HEK293 (cell line): ENCODE results near the gene TRIM27.

Experiments
- GLI2 ChIP-seq: fragments of 450-650 bp; formaldehyde crosslinking; IDR thresholded peaks from 2 replicates; pipeline ENCODE4; 2017; ENCODE audit warnings: missing biosample characterization, missing genetic modification characterization, low read depth, borderline replicate concordance
- HOXA7 ChIP-seq: sonication (generic); formaldehyde crosslinking; IDR thresholded peaks from 2 replicates; pipeline ENCODE4 v1.8.1; 2022; ENCODE audit warnings: missing genetic modification reagents, borderline replicate concordance
- MYNN ChIP-seq: fragments of 450-650 bp; formaldehyde crosslinking; IDR thresholded peaks from 2 replicates; pipeline ENCODE4 v1.5.1; 2016; ENCODE audit warnings: missing biosample characterization, missing genetic modification characterization, borderline replicate concordance
- WT1 ChIP-seq: fragments of 450-650 bp; formaldehyde crosslinking; IDR thresholded peaks from 2 replicates; pipeline ENCODE4 v1.5.1; 2016; ENCODE audit warnings: missing biosample characterization, missing genetic modification characterization
- ZNF16 ChIP-seq: fragments of 450-650 bp; formaldehyde crosslinking; IDR thresholded peaks from 2 replicates; pipeline ENCODE4 v1.5.1; 2016; ENCODE audit warnings: low read depth, missing biosample characterization, missing genetic modification characterization
- ZNF202 ChIP-seq: fragments of 450-650 bp; formaldehyde crosslinking; IDR thresholded peaks from 2 replicates; pipeline ENCODE4 v1.5.1; 2016; ENCODE audit warnings: missing biosample characterization, missing genetic modification characterization, borderline replicate concordance
- ZNF266 ChIP-seq: fragments of 450-650 bp; formaldehyde crosslinking; IDR thresholded peaks from 2 replicates; pipeline ENCODE4 v1.5.1; 2016; ENCODE audit warnings: missing biosample characterization, missing genetic modification characterization, low read depth
- ZNF302 ChIP-seq: fragments of 450-650 bp; formaldehyde crosslinking; IDR thresholded peaks from 2 replicates; pipeline ENCODE4 v1.5.1; 2016; ENCODE audit warnings: missing biosample characterization, missing genetic modification characterization, low read depth
- ZNF354C ChIP-seq: fragments of 450-650 bp; formaldehyde crosslinking; IDR thresholded peaks from 2 replicates; pipeline ENCODE4 v1.5.1; 2016; ENCODE audit warnings: missing biosample characterization, missing genetic modification characterization, low read depth, borderline replicate concordance
- ZNF391 ChIP-seq: fragments of 450-650 bp; formaldehyde crosslinking; IDR thresholded peaks from 2 replicates; pipeline ENCODE4 v1.5.1; 2016; ENCODE audit warnings: low read depth, missing biosample characterization, missing genetic modification characterization, borderline replicate concordance
- ZNF404 ChIP-seq: fragments of 450-650 bp; formaldehyde crosslinking; IDR thresholded peaks from 2 replicates; pipeline ENCODE4 v1.5.1; 2017; ENCODE audit warnings: missing biosample characterization, missing genetic modification characterization
- ZNF473 ChIP-seq: fragments of 450-650 bp; formaldehyde crosslinking; IDR thresholded peaks from 2 replicates; pipeline ENCODE4 v1.5.1; 2017; ENCODE audit warnings: missing biosample characterization, missing genetic modification characterization
- ZNF529 ChIP-seq: fragments of 450-650 bp; formaldehyde crosslinking; IDR thresholded peaks from 2 replicates; pipeline ENCODE4 v1.5.1; 2017; ENCODE audit warnings: missing genetic modification characterization, missing biosample characterization; ENCODE audit not compliant: insufficient replicate concordance
- ZNF530 ChIP-seq: fragments of 450-650 bp; formaldehyde crosslinking; IDR thresholded peaks from 2 replicates; pipeline ENCODE4 v1.5.1; 2016; ENCODE audit warnings: low read depth, missing biosample characterization, missing genetic modification characterization
- ZNF596 ChIP-seq: fragments of 450-650 bp; IDR thresholded peaks from 2 replicates; pipeline ENCODE4 v1.5.0; 2018; ENCODE audit warnings: missing biosample characterization, mild to moderate bottlenecking, missing genetic modification characterization, moderate library complexity
- ZNF658 ChIP-seq: fragments of 450-650 bp; formaldehyde crosslinking; IDR thresholded peaks from 2 replicates; pipeline ENCODE4; 2016; ENCODE audit warnings: missing biosample characterization, missing genetic modification characterization
- ZNF747 ChIP-seq: fragments of 450-650 bp; formaldehyde crosslinking; IDR thresholded peaks from 2 replicates; pipeline ENCODE4 v1.5.1; 2016; ENCODE audit warnings: missing biosample characterization, missing genetic modification characterization
- ZNF768 ChIP-seq: fragments of 450-650 bp; formaldehyde crosslinking; IDR thresholded peaks from 2 replicates; pipeline ENCODE4 v1.5.1; 2018; ENCODE audit warnings: missing biosample characterization, mild to moderate bottlenecking, missing genetic modification characterization
- ZNF785 ChIP-seq: fragments of 450-650 bp; formaldehyde crosslinking; IDR thresholded peaks from 2 replicates; pipeline ENCODE4 v1.5.1; 2016; ENCODE audit warnings: missing biosample characterization, missing genetic modification characterization
- TF ChIP-seq, protein P1 (sequence below): IDR thresholded peaks from 2 replicates; pipeline ENCODE4 v1.6.1; 2011; ENCODE audit warnings: mild to moderate bottlenecking, low read depth, low read length, borderline replicate concordance
- TF ChIP-seq, protein P2 (sequence below): fragments of 450-650 bp; formaldehyde crosslinking; IDR thresholded peaks from 2 replicates; pipeline ENCODE4 v1.5.1; 2016; ENCODE audit warnings: missing biosample characterization, missing genetic modification characterization
- TF ChIP-seq, protein P3 (sequence below): fragments of 450-650 bp; formaldehyde crosslinking; IDR thresholded peaks from 2 replicates; pipeline ENCODE4 v1.5.1; 2016; ENCODE audit warnings: missing biosample characterization, missing genetic modification characterization
- TF ChIP-seq, protein P4 (sequence below): fragments of 450-650 bp; formaldehyde crosslinking; IDR thresholded peaks from 2 replicates; pipeline ENCODE4 v1.5.1; 2016; ENCODE audit warnings: missing biosample characterization, missing genetic modification characterization
- TF ChIP-seq, protein P5 (sequence below): fragments of 450-650 bp; formaldehyde crosslinking; IDR thresholded peaks from 2 replicates; pipeline ENCODE4 v1.5.1; 2016; ENCODE audit warnings: missing biosample characterization, missing genetic modification characterization, borderline replicate concordance

TRIM27 gene

DNA sequence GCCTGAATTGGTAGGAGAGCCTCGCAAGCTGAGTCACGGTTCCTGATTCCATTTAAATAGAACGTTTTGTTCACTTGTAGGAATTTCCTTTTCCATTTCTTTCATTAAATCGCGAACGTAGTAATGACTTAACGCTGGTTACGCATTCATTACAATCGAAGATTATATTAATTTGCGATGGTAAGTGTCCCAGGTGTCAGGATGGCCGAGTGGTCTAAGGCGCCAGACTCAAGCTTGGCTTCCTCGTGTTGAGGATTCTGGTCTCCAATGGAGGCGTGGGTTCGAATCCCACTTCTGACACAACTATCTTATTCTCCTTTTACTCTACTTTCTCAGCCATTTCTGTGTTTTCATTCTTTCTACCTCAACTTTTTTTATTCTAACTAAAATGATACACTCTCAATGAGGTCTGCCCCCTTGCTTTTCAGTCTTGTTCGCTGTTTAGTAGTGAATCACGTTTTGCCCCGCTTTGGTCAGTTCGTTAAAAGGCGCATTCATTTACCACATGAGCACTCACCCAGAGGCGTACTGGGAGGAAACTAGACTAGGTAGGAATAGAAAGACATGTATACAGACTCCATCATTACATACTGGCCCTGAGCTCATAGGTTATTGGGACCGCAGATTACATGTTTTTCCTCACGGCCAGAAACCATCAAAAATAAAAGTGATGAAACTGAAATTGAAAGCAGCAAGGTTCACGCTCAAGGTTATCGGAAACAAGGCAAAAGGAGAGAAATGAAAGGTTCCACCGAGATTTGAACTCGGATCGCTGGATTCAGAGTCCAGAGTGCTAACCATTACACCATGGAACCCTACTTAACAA is 17.3 kb upstream of the TRIM27 start (continued):
- TF ChIP-seq ZNF529 (tag by site-specific recombination): no peak
- TF ChIP-seq ZNF473 (tag by site-specific recombination): no peak
- TF ChIP-seq ZNF202 (tag by site-specific recombination): no peak
- no peak for TF ChIP-seq ZNF747 (tag by site-specific recombination)
- TF ChIP-seq, protein P1, sequence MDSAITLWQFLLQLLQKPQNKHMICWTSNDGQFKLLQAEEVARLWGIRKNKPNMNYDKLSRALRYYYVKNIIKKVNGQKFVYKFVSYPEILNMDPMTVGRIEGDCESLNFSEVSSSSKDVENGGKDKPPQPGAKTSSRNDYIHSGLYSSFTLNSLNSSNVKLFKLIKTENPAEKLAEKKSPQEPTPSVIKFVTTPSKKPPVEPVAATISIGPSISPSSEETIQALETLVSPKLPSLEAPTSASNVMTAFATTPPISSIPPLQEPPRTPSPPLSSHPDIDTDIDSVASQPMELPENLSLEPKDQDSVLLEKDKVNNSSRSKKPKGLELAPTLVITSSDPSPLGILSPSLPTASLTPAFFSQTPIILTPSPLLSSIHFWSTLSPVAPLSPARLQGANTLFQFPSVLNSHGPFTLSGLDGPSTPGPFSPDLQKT: no peak
- no peak for TF ChIP-seq ZNF768 (tag by site-specific recombination)
- TF ChIP-seq ZNF530 (tag by site-specific recombination): no peak
- TF ChIP-seq ZNF785 (tag by site-specific recombination): no peak
- 0 out of 2 replicates have a peak, but pooled peaks have one; percentile 17 for TF ChIP-seq GLI2 (tag by site-specific recombination)
- no peak for TF ChIP-seq MYNN (tag by site-specific recombination)
- TF ChIP-seq ZNF302 (tag by site-specific recombination): no peak
- TF ChIP-seq, protein P2, sequence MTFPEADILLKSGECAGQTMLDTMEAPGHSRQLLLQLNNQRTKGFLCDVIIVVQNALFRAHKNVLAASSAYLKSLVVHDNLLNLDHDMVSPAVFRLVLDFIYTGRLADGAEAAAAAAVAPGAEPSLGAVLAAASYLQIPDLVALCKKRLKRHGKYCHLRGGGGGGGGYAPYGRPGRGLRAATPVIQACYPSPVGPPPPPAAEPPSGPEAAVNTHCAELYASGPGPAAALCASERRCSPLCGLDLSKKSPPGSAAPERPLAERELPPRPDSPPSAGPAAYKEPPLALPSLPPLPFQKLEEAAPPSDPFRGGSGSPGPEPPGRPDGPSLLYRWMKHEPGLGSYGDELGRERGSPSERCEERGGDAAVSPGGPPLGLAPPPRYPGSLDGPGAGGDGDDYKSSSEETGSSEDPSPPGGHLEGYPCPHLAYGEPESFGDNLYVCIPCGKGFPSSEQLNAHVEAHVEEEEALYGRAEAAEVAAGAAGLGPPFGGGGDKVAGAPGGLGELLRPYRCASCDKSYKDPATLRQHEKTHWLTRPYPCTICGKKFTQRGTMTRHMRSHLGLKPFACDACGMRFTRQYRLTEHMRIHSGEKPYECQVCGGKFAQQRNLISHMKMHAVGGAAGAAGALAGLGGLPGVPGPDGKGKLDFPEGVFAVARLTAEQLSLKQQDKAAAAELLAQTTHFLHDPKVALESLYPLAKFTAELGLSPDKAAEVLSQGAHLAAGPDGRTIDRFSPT (tag by site-specific recombination): no peak
- no peak for TF ChIP-seq ZNF404
- TF ChIP-seq ZNF266 (tag by site-specific recombination): no peak
- TF ChIP-seq WT1: peak; percentile 42; the same call in 1 of the 2 replicates
- no peak for TF ChIP-seq ZNF16
- no peak for TF ChIP-seq ZNF354C (tag by site-specific recombination)
- 0 out of 2 replicates have a peak, but pooled peaks have one; percentile 72 for TF ChIP-seq ZNF596 (tag by site-specific recombination)
- TF ChIP-seq HOXA7 (CRISPR knock-in tag): no peak
- peak; percentile 43 for TF ChIP-seq ZNF391 (tag by site-specific recombination)
- TF ChIP-seq, protein P3, sequence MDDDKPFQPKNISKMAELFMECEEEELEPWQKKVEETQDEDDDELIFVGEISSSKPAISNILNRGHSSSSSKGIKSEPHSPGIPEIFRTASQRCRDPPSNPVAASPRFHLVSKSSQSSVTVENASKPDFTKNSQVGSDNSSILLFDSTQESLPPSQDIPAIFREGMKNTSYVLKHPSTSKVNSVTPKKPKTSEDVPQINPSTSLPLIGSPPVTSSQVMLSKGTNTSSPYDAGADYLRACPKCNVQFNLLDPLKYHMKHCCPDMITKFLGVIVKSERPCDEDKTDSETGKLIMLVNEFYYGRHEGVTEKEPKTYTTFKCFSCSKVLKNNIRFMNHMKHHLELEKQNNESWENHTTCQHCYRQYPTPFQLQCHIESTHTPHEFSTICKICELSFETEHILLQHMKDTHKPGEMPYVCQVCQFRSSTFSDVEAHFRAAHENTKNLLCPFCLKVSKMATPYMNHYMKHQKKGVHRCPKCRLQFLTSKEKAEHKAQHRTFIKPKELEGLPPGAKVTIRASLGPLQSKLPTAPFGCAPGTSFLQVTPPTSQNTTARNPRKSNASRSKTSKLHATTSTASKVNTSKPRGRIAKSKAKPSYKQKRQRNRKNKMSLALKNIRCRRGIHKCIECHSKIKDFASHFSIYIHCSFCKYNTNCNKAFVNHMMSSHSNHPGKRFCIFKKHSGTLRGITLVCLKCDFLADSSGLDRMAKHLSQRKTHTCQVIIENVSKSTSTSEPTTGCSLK (tag by site-specific recombination): no peak
- TF ChIP-seq, protein P4, sequence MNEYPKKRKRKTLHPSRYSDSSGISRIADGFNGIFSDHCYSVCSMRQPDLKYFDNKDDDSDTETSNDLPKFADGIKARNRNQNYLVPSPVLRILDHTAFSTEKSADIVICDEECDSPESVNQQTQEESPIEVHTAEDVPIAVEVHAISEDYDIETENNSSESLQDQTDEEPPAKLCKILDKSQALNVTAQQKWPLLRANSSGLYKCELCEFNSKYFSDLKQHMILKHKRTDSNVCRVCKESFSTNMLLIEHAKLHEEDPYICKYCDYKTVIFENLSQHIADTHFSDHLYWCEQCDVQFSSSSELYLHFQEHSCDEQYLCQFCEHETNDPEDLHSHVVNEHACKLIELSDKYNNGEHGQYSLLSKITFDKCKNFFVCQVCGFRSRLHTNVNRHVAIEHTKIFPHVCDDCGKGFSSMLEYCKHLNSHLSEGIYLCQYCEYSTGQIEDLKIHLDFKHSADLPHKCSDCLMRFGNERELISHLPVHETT (tag by site-specific recombination): peak; percentile 73
- no peak for TF ChIP-seq ZNF658
- TF ChIP-seq, protein P5, sequence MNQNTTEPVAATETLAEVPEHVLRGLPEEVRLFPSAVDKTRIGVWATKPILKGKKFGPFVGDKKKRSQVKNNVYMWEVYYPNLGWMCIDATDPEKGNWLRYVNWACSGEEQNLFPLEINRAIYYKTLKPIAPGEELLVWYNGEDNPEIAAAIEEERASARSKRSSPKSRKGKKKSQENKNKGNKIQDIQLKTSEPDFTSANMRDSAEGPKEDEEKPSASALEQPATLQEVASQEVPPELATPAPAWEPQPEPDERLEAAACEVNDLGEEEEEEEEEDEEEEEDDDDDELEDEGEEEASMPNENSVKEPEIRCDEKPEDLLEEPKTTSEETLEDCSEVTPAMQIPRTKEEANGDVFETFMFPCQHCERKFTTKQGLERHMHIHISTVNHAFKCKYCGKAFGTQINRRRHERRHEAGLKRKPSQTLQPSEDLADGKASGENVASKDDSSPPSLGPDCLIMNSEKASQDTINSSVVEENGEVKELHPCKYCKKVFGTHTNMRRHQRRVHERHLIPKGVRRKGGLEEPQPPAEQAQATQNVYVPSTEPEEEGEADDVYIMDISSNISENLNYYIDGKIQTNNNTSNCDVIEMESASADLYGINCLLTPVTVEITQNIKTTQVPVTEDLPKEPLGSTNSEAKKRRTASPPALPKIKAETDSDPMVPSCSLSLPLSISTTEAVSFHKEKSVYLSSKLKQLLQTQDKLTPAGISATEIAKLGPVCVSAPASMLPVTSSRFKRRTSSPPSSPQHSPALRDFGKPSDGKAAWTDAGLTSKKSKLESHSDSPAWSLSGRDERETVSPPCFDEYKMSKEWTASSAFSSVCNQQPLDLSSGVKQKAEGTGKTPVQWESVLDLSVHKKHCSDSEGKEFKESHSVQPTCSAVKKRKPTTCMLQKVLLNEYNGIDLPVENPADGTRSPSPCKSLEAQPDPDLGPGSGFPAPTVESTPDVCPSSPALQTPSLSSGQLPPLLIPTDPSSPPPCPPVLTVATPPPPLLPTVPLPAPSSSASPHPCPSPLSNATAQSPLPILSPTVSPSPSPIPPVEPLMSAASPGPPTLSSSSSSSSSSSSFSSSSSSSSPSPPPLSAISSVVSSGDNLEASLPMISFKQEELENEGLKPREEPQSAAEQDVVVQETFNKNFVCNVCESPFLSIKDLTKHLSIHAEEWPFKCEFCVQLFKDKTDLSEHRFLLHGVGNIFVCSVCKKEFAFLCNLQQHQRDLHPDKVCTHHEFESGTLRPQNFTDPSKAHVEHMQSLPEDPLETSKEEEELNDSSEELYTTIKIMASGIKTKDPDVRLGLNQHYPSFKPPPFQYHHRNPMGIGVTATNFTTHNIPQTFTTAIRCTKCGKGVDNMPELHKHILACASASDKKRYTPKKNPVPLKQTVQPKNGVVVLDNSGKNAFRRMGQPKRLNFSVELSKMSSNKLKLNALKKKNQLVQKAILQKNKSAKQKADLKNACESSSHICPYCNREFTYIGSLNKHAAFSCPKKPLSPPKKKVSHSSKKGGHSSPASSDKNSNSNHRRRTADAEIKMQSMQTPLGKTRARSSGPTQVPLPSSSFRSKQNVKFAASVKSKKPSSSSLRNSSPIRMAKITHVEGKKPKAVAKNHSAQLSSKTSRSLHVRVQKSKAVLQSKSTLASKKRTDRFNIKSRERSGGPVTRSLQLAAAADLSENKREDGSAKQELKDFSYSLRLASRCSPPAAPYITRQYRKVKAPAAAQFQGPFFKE (tag by site-specific recombination): no peak
